Left lung (tissue), 10 donors: Measurements from ENCODE around the gene CATSPERZ. TPM values are rescaled to one million over a fixed set of nuclear protein-coding genes. Genes with fewer than 3 reads are reported as not detected.

Experiments used
- ATAC-seq: fragments of 200-7000 bp; cut with Tn5 transposase; one replicate; pipeline ENCODE4 v1.9.1; 2020; ENCODE audit warnings: moderate library complexity
- DNase-seq, 4 donors: peaks; one replicate each; pipeline ENCODE4 v3.0.0-alpha.2; 2013 to 2020
- H3K27ac ChIP-seq, 2 donors: fragments of 200-600 bp; sonication (generic) in 1 of 2; one replicate each; pipeline versions ENCODE4 v1.5.0 to v1.8.0; 2020 to 2021
- H3K27me3 ChIP-seq, 2 donors: fragments of 200-600 bp; sonication (generic) in 1 of 2; one replicate each; pipeline versions ENCODE4 v1.5.0 to v1.8.0; 2020 to 2021
- H3K36me3 ChIP-seq, 2 donors: fragments of 200-600 bp; sonication (generic) in 1 of 2; one replicate each; pipeline versions ENCODE4 v1.5.0 to v1.8.0; 2020 to 2021
- H3K4me1 ChIP-seq, 2 donors: fragments of 200-600 bp; one replicate each; pipeline ENCODE4 v1.8.0; 2021
- H3K4me3 ChIP-seq, 2 donors: fragments of 200-600 bp; sonication (generic) in 1 of 2; one replicate each; pipeline versions ENCODE4 v1.5.0 to v1.8.0; 2020 to 2021; ENCODE audit warnings: mild to moderate bottlenecking in 1 of 2
- H3K9me3 ChIP-seq, 2 donors: fragments of 200-600 bp; sonication (generic) in 1 of 2; one replicate each; pipeline versions ENCODE4 v1.5.0 to v1.8.0; 2020 to 2021
- intact Hi-C, 2 donors: fragments of 100-400 bp; cut with DNase I; formaldehyde crosslinking; loops; one replicate each; pipeline versions ENCODE4 v1.11.2 to v1.14.2; 2022
- microRNA-seq, 2 donors: library from miRNA; unstranded; fragments of <30 nt; microRNA quantifications; one replicate each; pipeline ENCODE4, GENCODE V29; 2019
- polyA plus RNA-seq, 6 donors: library from polyadenylated mRNA; unstranded; fragments of 120-200 nt; gene quantifications; one replicate each; pipeline ENCODE4 v1.2.1, GENCODE V29; 2013; ENCODE audit not compliant: insufficient read length in 6 of 6
- total RNA-seq, 2 donors: library from RNA; stranded (reverse); fragmentation: NEBNext Ultra II Directional; extraction: Animal tissue kit (Norgen Biotek cat#: 25700); gene quantifications; one replicate each; pipeline ENCODE4 v1.2.1, GENCODE V29; 2021
- TF ChIP-seq, protein P1 (sequence below), 2 donors: fragments of 200-600 bp; sonication (generic) in 1 of 2; IDR thresholded peaks; one replicate each; pipeline versions ENCODE4 v1.5.0 to v1.8.0; 2021; ENCODE audit warnings: antibody characterized with exemption in 2 of 2
- donor health status: DM: no; HTN: yes; CAD: no.
- donor health status: DM: no; HTN: no; CAD: no.

The CATSPERZ gene
- total and polyA plus RNA-seq, 8 donors: not detected

DNA sequence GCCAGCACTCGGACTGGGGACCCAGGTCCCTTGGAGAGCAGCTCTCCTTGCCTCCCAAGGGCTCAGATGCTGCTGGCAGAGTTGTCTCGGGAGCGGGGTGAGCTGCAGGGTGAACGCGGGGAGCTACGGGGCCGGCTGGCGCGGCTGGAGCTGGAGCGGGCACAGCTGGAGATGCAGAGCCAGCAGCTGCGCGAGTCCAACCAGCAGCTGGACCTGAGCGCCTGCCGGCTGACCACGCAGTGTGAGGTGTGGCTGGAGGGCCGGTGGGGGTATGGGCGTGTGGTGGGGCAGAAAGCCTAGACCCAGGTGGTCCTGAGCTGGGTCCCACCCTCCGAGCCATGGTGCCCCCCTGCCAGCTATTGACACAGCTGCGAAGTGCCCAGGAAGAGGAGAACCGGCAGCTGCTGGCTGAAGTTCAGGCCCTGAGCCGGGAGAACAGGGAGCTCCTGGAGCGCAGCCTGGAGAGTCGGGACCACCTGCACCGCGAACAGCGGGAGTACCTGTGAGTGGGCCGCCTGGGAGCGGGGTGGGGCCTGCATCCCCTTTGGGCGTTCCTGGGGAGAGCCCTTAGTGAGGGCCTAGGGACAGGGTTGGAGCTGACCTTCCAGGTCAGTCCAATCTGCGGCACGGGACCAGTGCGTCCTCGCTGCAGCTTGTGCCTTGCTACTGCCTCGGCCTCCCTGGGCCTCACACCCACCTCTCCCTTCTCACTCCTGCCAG lies 53.0 kb downstream of the CATSPERZ start:
- no peaks in the 10 kb centered on the region for H3K27me3 ChIP-seq
- intact Hi-C loops: no loop called here
- H3K4me1 ChIP-seq: peaks cover 5 to 23% of the 10 kb centered on the region in 2 donors
- H3K9me3 ChIP-seq: no peaks in the 10 kb centered on the region
- DNase-seq (peak in 1 of 4 donors; percentile 76), ATAC-seq (no peak)
- no peak overlapping the region for H3K4me3 ChIP-seq
- H3K27ac ChIP-seq: no peak overlapping the region
- TF ChIP-seq, protein P1, sequence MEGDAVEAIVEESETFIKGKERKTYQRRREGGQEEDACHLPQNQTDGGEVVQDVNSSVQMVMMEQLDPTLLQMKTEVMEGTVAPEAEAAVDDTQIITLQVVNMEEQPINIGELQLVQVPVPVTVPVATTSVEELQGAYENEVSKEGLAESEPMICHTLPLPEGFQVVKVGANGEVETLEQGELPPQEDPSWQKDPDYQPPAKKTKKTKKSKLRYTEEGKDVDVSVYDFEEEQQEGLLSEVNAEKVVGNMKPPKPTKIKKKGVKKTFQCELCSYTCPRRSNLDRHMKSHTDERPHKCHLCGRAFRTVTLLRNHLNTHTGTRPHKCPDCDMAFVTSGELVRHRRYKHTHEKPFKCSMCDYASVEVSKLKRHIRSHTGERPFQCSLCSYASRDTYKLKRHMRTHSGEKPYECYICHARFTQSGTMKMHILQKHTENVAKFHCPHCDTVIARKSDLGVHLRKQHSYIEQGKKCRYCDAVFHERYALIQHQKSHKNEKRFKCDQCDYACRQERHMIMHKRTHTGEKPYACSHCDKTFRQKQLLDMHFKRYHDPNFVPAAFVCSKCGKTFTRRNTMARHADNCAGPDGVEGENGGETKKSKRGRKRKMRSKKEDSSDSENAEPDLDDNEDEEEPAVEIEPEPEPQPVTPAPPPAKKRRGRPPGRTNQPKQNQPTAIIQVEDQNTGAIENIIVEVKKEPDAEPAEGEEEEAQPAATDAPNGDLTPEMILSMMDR (IDR thresholded peaks at IDR 0.05): no peak
- H3K36me3 ChIP-seq: peaks cover 0 to 63% of the 10 kb centered on the region in 2 donors

DNA sequence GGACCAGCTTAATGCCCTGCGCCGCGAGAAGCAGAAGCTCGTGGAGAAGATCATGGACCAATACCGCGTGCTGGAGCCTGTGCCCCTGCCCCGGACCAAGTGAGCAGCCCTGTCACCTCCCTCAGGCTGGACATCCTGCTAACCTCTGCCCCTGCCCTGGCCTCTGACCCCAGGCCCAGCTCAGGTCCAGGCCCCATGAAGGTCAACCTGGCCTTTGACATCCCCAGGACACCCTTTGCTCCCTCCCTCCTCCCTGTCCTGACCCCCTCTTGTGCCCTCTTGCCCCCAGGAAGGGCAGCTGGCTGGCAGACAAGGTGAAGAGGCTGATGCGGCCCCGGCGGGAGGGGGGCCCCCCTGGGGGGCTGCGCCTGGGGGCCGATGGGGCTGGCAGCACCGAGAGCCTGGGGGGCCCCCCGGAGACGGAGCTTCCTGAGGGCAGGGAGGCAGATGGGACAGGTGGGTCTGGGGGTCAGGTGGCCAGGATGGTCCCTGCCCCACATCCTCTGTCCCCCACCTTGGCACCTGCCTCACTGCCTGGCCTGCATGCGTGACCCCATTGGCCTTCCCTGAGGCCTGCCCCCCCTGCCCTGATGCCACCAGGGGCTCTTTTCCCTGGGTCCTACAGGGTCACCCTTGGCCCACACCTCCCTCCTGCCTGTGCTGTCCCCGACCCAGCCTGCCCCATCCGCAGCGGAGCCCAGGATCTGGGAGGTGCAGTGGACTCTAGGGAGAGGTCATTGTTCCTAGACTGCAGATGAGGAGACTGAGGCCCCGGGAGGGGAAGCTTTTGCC lies 53.8 kb downstream of the CATSPERZ start:
- no peak overlapping the region for H3K27ac ChIP-seq
- TF ChIP-seq, protein P1 (IDR thresholded peaks at IDR 0.05): no peak
- DNase-seq: peak in 1 of 4 donors; percentile 65
- H3K36me3 ChIP-seq: peaks cover 0 to 60% of the 10 kb centered on the region in 2 donors
- no peak overlapping the region for H3K4me3 ChIP-seq
- H3K27me3 ChIP-seq: no peaks in the 10 kb centered on the region
- H3K4me1 ChIP-seq: peaks cover 10 to 30% of the 10 kb centered on the region in 2 donors
- no peaks in the 10 kb centered on the region for H3K9me3 ChIP-seq
- intact Hi-C loops: no loop called here
- no peak for ATAC-seq

Small RNA genes lying within 50 kb of the gene (microRNA-seq; reads per million reads assigned to microRNA genes)
- 0.55 to 1.5 reads per million in 2 donors for gene MIR7155

Other genes with a start within 250 kb of the CATSPERZ start
- gene MACROD1, start 134.2 kb upstream of the CATSPERZ start, total RNA-seq: 10 to 100 TPM; 13.5 to 19.8 TPM
- 10 to 100 TPM; 18.5 to 25.1 (median 22.0) TPM for gene MACROD1, start 134.2 kb upstream of the CATSPERZ start, polyA plus RNA-seq
- gene STIP1, start 114.2 kb upstream of the CATSPERZ start, total RNA-seq: 100 to 1,000 TPM; 124 to 149 TPM
- gene STIP1, start 114.2 kb upstream of the CATSPERZ start, polyA plus RNA-seq: 100 to 1,000 TPM; 142 to 209 (median 172) TPM
- 100 to 1,000 TPM in 1 of 2 donors, 10 to 100 TPM in 1; 42.2 to 100 TPM for gene FERMT3, start 93.6 kb upstream of the CATSPERZ start, total RNA-seq
- gene FERMT3, start 93.6 kb upstream of the CATSPERZ start, polyA plus RNA-seq: 10 to 100 TPM in 3 of 6 donors, 1 to 10 TPM in 3; 9.1 to 11.9 (median 10.1) TPM
- 10 to 100 TPM; 26.8 to 28.9 TPM for gene TRPT1, start 74.2 kb upstream of the CATSPERZ start, total RNA-seq
- gene TRPT1, start 74.2 kb upstream of the CATSPERZ start, polyA plus RNA-seq: 10 to 100 TPM; 26.3 to 33.2 (median 28.9) TPM
- 10 to 100 TPM; 50.6 to 54.3 TPM for gene NUDT22, start 74.1 kb upstream of the CATSPERZ start, total RNA-seq
- 10 to 100 TPM; 17.1 to 28.7 (median 21.5) TPM for gene NUDT22, start 74.1 kb upstream of the CATSPERZ start, polyA plus RNA-seq
- 10 to 100 TPM; 26.0 to 43.3 TPM for gene DNAJC4, start 69.8 kb upstream of the CATSPERZ start, total RNA-seq
- gene DNAJC4, start 69.8 kb upstream of the CATSPERZ start, polyA plus RNA-seq: 10 to 100 TPM; 61.3 to 83.9 (median 72.3) TPM
- gene VEGFB, start 65.8 kb upstream of the CATSPERZ start, total RNA-seq: 100 to 1,000 TPM; 107 to 132 TPM
- 100 to 1,000 TPM in 1 of 6 donors, 10 to 100 TPM in 5; 72.9 to 111 (median 81.7) TPM for gene VEGFB, start 65.8 kb upstream of the CATSPERZ start, polyA plus RNA-seq
- 10 to 100 TPM; 61.9 to 66.1 TPM for gene FKBP2, start 59.3 kb upstream of the CATSPERZ start, total RNA-seq
- gene FKBP2, start 59.3 kb upstream of the CATSPERZ start, polyA plus RNA-seq: 10 to 100 TPM; 59.5 to 81.4 (median 70.7) TPM
- 100 to 1,000 TPM; 154 to 200 TPM for gene PPP1R14B, start 53.4 kb upstream of the CATSPERZ start, total RNA-seq
- 100 to 1,000 TPM in 1 of 6 donors, 10 to 100 TPM in 5; 56.7 to 100 (median 79.5) TPM for gene PPP1R14B, start 53.4 kb upstream of the CATSPERZ start, polyA plus RNA-seq
- 10 to 100 TPM; 39.1 to 42.7 TPM for gene PLCB3, start 48.8 kb upstream of the CATSPERZ start, total RNA-seq
- 10 to 100 TPM; 18.9 to 27.4 (median 21.7) TPM for gene PLCB3, start 48.8 kb upstream of the CATSPERZ start, polyA plus RNA-seq
- 10 to 100 TPM; 58.8 to 71.4 TPM for gene BAD, start 15.7 kb upstream of the CATSPERZ start, total RNA-seq
- 10 to 100 TPM; 45.0 to 62.1 (median 52.2) TPM for gene BAD, start 15.7 kb upstream of the CATSPERZ start, polyA plus RNA-seq
- 10 to 100 TPM; 34.1 to 39.6 TPM for gene GPR137, start 14.5 kb upstream of the CATSPERZ start, total RNA-seq
- gene GPR137, start 14.5 kb upstream of the CATSPERZ start, polyA plus RNA-seq: 10 to 100 TPM; 23.6 to 33.7 (median 30.5) TPM
- not detected for gene KCNK4, start 9.1 kb upstream of the CATSPERZ start, total RNA-seq
- gene KCNK4, start 9.1 kb upstream of the CATSPERZ start, polyA plus RNA-seq: under 1 TPM in 2 of 6 donors, not detected in 4; 0.11 to 0.14 TPM
- 10 to 100 TPM; 42.8 to 60.1 TPM for gene ESRRA, start 5.2 kb downstream of the CATSPERZ start, total RNA-seq
- 10 to 100 TPM; 10.2 to 19.3 (median 12.6) TPM for gene ESRRA, start 5.2 kb downstream of the CATSPERZ start, polyA plus RNA-seq
- gene TRMT112, start 17.2 kb downstream of the CATSPERZ start, total RNA-seq: 100 to 1,000 TPM; 178 to 196 TPM
- 100 to 1,000 TPM; 211 to 252 (median 222) TPM for gene TRMT112, start 17.2 kb downstream of the CATSPERZ start, polyA plus RNA-seq
- gene PRDX5, start 17.8 kb downstream of the CATSPERZ start, total RNA-seq: 100 to 1,000 TPM; 165 to 208 TPM
- gene PRDX5, start 17.8 kb downstream of the CATSPERZ start, polyA plus RNA-seq: 100 to 1,000 TPM; 150 to 209 (median 171) TPM
- 10 to 100 TPM; 12.1 to 35.7 TPM for gene CCDC88B, start 39.8 kb downstream of the CATSPERZ start, total RNA-seq
- gene CCDC88B, start 39.8 kb downstream of the CATSPERZ start, polyA plus RNA-seq: 1 to 10 TPM; 4.7 to 7.0 (median 6.0) TPM
- 10 to 100 TPM; 37.1 to 57.6 TPM for gene RPS6KA4, start 58.8 kb downstream of the CATSPERZ start, total RNA-seq
- gene RPS6KA4, start 58.8 kb downstream of the CATSPERZ start, polyA plus RNA-seq: 10 to 100 TPM; 10.6 to 17.6 (median 12.9) TPM